OCI-LY1 (cell line): ENCODE data around the gene SHE.

Experiments
- H2AFZ ChIP-seq: fragments of 200-600 bp; sonication (generic), shearing (Covaris generic); 2 replicates; pipeline ENCODE4 v1.6.0; 2014; ENCODE audit warnings: antibody characterized with exemption, mild to moderate bottlenecking, low read length
- H3F3A ChIP-seq: fragments of 200-600 bp; sonication (generic), shearing (Covaris generic); 2 replicates; pipeline ENCODE4 v1.6.0; 2014; ENCODE audit warnings: mild to moderate bottlenecking, antibody characterized with exemption, low read length, moderate library complexity; ENCODE audit not compliant: insufficient read depth
- H3K27ac ChIP-seq: fragments of 200-600 bp; sonication (generic); 2 replicates; pipeline ENCODE4 v1.5.1; 2014; ENCODE audit warnings: low read length, mixed run types, mild to moderate bottlenecking, low read depth; ENCODE audit not compliant: poor library complexity, severe bottlenecking
- H3K27me3 ChIP-seq: fragments of 200-600 bp; sonication (generic); 2 replicates; pipeline ENCODE4 v1.6.0; 2014; ENCODE audit warnings: antibody characterized with exemption, mild to moderate bottlenecking, low read length, moderate library complexity; ENCODE audit not compliant: insufficient read depth
- H3K36me3 ChIP-seq: fragments of 200-600 bp; sonication (generic); 2 replicates; pipeline ENCODE4 v1.6.1; 2014; ENCODE audit warnings: mild to moderate bottlenecking, antibody characterized with exemption, low read length, moderate library complexity, mixed read lengths; ENCODE audit not compliant: insufficient read depth
- H3K4me1 ChIP-seq: fragments of 200-600 bp; sonication (generic); 2 replicates; pipeline ENCODE4 v1.5.1; 2014; ENCODE audit warnings: mild to moderate bottlenecking, low read length, moderate library complexity; ENCODE audit not compliant: insufficient read depth, severe bottlenecking
- H3K4me2 ChIP-seq: fragments of 200-600 bp; sonication (generic), shearing (Covaris generic); 2 replicates; pipeline ENCODE4 v1.6.1; 2014; ENCODE audit warnings: low read length
- H3K4me3 ChIP-seq: fragments of 200-600 bp; sonication (generic); 2 replicates; pipeline ENCODE4 v1.5.1; 2014; ENCODE audit warnings: low read length, low read depth, mild to moderate bottlenecking, mixed read lengths; ENCODE audit not compliant: poor library complexity, severe bottlenecking
- H3K79me2 ChIP-seq: fragments of 200-600 bp; shearing (Covaris generic); 2 replicates; pipeline ENCODE4 v1.6.1; 2016; ENCODE audit warnings: mixed run types, low read length, mixed read lengths; ENCODE audit not compliant: insufficient read depth
- H3K9ac ChIP-seq: fragments of 200-600 bp; sonication (generic), shearing (Covaris generic); 2 replicates; pipeline ENCODE4 v1.6.1; 2014; ENCODE audit warnings: mild to moderate bottlenecking, low read length, mixed read lengths
- H3K9me2 ChIP-seq: fragments of 200-600 bp; sonication (generic), shearing (Covaris generic); 2 replicates; pipeline ENCODE4 v1.6.1; 2014; ENCODE audit warnings: low read depth, mild to moderate bottlenecking, low read length, mixed read lengths
- H3K9me3 ChIP-seq: fragments of 200-600 bp; shearing (Covaris generic); 2 replicates; pipeline ENCODE4 v1.6.1; 2014; ENCODE audit warnings: low read length, mixed read lengths
- H4K20me1 ChIP-seq: fragments of 200-600 bp; sonication (generic), shearing (Covaris generic); 2 replicates; pipeline ENCODE4 v1.6.0; 2016; ENCODE audit warnings: mild to moderate bottlenecking, low read length; ENCODE audit not compliant: insufficient read depth
- CTCF ChIP-seq: fragments of 200-600 bp; sonication (generic), shearing (Covaris generic); IDR thresholded peaks from 2 replicates; pipeline ENCODE4 v1.5.1; 2017; ENCODE audit warnings: mild to moderate bottlenecking, antibody characterized with exemption, low read length, moderate library complexity, mixed read lengths
- EZH2 ChIP-seq: fragments of 200-600 bp; sonication (generic), shearing (Covaris generic); IDR thresholded peaks from 2 replicates; pipeline ENCODE4 v1.8.0; 2017; ENCODE audit warnings: borderline replicate concordance, mixed run types, mild to moderate bottlenecking, antibody characterized with exemption, low read length, moderate library complexity, mixed read lengths

Gene SHE

DNA sequence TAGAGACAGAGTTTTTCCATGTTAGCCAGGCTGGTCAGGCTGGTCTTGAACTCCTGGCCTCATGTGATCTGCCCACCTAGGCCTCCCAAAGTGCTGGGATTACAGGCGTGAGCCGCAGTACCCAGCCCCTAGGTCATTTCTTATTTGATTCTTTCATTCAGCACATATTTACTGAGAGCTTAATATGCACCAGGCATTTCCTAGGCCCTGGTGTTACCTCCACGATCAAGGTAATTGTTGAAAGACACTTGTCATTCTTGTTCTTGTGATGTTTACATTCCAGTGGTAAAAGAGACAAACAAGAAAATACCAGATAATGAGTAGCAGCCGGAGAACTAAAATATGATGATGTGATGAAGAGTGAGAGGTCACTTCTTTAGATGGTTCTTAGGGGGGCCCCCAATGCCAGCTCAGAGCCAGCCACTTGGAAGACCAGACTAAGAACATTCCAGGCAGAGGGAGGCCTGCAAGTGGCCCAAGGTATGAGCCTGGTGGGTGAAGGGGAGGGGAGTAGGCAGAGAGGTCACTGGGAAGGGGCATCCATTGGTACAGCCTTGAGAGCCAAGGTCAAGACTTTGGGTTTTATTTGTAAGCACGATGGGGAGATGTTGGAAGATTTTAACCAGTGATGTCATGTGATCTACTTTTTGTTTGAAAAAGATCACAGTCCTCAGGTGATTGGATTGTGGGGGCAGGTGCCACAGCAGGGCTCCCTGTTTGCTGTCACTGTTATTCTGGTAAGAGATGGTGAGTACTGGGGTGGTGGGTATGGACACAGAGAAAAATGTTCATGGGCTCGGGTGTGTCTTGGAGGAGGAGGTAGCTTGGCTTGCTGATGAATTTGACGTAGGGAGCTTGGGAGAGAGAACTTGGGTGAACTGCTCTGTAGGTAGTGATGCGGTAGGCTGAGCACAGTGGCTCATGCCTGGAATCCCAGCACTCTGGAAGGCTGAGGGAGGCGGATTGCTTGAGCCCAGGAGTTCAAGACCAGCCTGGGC lies 37.6 kb upstream of the SHE start:
- TF ChIP-seq EZH2 (no peak), CTCF (no peak)
- Histone ChIP-seq H3K79me2 (no peaks in the 10 kb centered on the region), H4K20me1 (no peaks in the 10 kb centered on the region), H3K27ac (no peak overlapping the region), H3K27me3 (peaks cover 6% of the 10 kb centered on the region), H3K9me2 (no peaks in the 10 kb centered on the region), H3K36me3 (no peaks in the 10 kb centered on the region), H3K9ac (no peak overlapping the region), H3K4me2 (no peak overlapping the region), H3K4me3 (no peak overlapping the region), H3K4me1 (no peaks in the 10 kb centered on the region), H3F3A (no peaks in the 10 kb centered on the region), H3K9me3 (no peaks in the 10 kb centered on the region), H2AFZ (no peak overlapping the region)

GRCh38 chr1:154536570-154536969 lies 34.4 kb upstream of the SHE start:
- H3K79me2 ChIP-seq = no peaks in the 10 kb centered on the region

More at GRCh38 chr1:154536570-154536969, 34.4 kb upstream of the SHE start:
- Histone ChIP-seq H3K4me1 (no peaks in the 10 kb centered on the region), H3K9me2 (no peaks in the 10 kb centered on the region), H3K4me3 (no peak overlapping the region), H3K36me3 (no peaks in the 10 kb centered on the region), H3K9ac (no peak overlapping the region), H2AFZ (no peak overlapping the region), H3K9me3 (no peaks in the 10 kb centered on the region), H3F3A (no peaks in the 10 kb centered on the region), H3K27ac (no peak overlapping the region), H4K20me1 (no peaks in the 10 kb centered on the region), H3K4me2 (no peak overlapping the region), H3K27me3 (peaks cover 6% of the 10 kb centered on the region)
- no peak for TF ChIP-seq EZH2
- TF ChIP-seq CTCF = no peak
